Effector memory CD4-positive, alpha-beta T cell (primary cell): Measurements from ENCODE around the gene LURAP1L.

Source experiments
- DNase-seq, 3 donors: peaks; one replicate each; pipeline ENCODE4 v3.0.0-alpha.2; 2020
- H3K27ac ChIP-seq: 2 replicates; pipeline ENCODE4 v1.7.0; 2013; ENCODE audit warnings: mild to moderate bottlenecking, low read length, moderate library complexity; ENCODE audit not compliant: insufficient read depth, poor library complexity, severe bottlenecking
- H3K27me3 ChIP-seq: replicated peaks from 2 replicates; pipeline ENCODE4 v1.7.0; 2013; ENCODE audit warnings: mild to moderate bottlenecking, low read length; ENCODE audit not compliant: insufficient read depth, control insufficient read depth, poor library complexity, severe bottlenecking
- H3K36me3 ChIP-seq: 2 replicates; pipeline ENCODE4 v1.7.0; 2013; ENCODE audit warnings: mild to moderate bottlenecking, low read length, moderate library complexity; ENCODE audit not compliant: control insufficient read depth, insufficient read depth
- H3K4me1 ChIP-seq: 2 replicates; pipeline ENCODE4 v1.7.0; 2013; ENCODE audit warnings: low read length, mild to moderate bottlenecking; ENCODE audit not compliant: control insufficient read depth, insufficient read depth, poor library complexity, severe bottlenecking
- H3K4me3 ChIP-seq: 2 replicates; pipeline ENCODE4 v1.7.0; 2013; ENCODE audit warnings: low read length, low read depth, mild to moderate bottlenecking; ENCODE audit not compliant: insufficient read depth, poor library complexity, severe bottlenecking
- H3K9me3 ChIP-seq: 2 replicates; pipeline ENCODE4 v1.7.0; 2013; ENCODE audit warnings: mild to moderate bottlenecking, low read length, moderate library complexity; ENCODE audit not compliant: control insufficient read depth

The LURAP1L gene

DNA sequence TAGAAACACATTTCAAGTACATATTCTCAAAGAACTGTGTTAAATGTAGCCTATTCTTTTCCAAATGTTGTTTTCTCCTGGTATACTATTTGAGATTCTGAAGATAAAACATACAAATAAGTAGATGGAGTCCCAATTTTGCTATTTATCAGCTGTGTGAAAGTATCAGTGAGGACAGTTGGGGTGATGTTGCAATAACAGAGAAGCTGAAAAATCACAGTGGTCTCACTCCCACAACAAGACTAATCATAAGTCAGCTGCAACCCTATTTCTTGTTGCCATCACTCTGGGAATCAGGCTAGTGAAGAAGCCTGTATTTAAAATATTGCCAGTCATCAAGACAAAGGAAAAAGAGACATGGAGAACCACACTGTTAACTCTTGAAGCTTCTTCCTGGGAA, 25.9 kb upstream of the LURAP1L start:
- Histone ChIP-seq H3K27ac (no peak overlapping the region), H3K4me1 (no peaks in the 10 kb centered on the region), H3K4me3 (no peak overlapping the region), H3K27me3 (no peaks in the 10 kb centered on the region), H3K9me3 (no peaks in the 10 kb centered on the region), H3K36me3 (no peaks in the 10 kb centered on the region)
- DNase-seq: no peak

DNA sequence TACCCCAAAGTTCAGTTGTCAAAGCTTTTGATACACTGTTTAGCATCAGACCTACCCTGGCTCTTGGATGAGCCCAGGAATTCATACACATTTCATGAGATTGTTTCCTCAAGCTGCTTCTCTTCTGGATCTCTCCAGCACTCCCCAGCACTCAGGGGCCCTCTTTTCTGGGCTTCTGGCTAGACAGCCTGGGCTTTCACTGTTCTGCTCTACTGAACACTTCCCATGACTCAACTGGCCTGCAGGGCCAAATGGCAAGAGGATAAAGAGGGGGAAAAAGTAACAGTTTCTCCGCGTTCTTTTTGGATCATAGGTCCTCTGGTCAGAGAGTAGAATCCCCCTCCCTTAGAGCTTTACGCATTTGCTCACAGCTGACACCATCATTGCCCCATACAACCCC, 20.9 kb upstream of the LURAP1L start:
- Histone ChIP-seq H3K36me3 (no peaks in the 10 kb centered on the region), H3K27me3 (no peaks in the 10 kb centered on the region), H3K27ac (no peak overlapping the region), H3K9me3 (no peaks in the 10 kb centered on the region), H3K4me1 (no peaks in the 10 kb centered on the region), H3K4me3 (no peak overlapping the region)
- no peak for DNase-seq

DNA sequence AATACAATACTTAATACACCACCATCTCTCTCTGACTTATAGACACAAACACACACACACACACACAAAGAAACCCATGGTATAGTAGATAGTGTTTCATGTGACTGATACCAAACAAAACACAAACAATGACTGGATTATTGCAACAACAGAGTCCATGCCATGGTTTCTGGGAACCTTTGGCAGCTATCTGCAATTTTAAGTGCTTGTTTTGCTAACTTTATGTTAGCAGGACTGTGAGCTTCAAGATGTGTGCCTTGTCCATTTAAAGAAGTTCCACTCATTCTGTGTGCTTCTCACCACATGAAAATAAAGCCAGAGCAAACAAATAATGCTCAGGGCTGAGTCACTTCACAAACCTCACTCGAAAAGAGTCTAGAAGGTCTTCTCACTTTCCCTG, 15.1 kb upstream of the LURAP1L start:
- no peak for DNase-seq
- no peaks in the 10 kb centered on the region for H3K27me3 ChIP-seq
- no peak overlapping the region for H3K4me3 ChIP-seq
- no peaks in the 10 kb centered on the region for H3K4me1 ChIP-seq
- H3K9me3 ChIP-seq: no peaks in the 10 kb centered on the region
- no peaks in the 10 kb centered on the region for H3K36me3 ChIP-seq
- no peak overlapping the region for H3K27ac ChIP-seq

DNA sequence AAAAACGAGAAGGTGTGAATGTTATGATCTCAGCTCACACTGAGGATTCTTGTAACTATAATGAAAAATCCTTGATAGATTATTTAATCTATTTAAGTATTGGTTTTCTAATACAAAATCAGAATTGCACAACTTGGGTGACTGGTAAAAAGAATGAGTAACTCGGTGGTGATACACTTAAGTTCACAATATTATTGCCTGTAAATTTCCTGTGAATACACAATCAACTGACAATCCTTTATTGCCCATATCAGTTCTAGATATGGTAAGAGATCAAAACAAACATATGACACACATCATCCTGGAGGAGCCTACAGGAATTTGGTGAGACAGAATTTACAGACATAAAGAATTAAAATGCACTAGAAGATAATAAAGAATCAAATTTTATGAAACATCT, 14.1 kb upstream of the LURAP1L start:
- H3K4me3 ChIP-seq: no peak overlapping the region
- no peak overlapping the region for H3K27ac ChIP-seq
- DNase-seq: no peak
- no peaks in the 10 kb centered on the region for H3K9me3 ChIP-seq
- no peaks in the 10 kb centered on the region for H3K36me3 ChIP-seq
- H3K4me1 ChIP-seq: no peaks in the 10 kb centered on the region
- no peaks in the 10 kb centered on the region for H3K27me3 ChIP-seq

DNA sequence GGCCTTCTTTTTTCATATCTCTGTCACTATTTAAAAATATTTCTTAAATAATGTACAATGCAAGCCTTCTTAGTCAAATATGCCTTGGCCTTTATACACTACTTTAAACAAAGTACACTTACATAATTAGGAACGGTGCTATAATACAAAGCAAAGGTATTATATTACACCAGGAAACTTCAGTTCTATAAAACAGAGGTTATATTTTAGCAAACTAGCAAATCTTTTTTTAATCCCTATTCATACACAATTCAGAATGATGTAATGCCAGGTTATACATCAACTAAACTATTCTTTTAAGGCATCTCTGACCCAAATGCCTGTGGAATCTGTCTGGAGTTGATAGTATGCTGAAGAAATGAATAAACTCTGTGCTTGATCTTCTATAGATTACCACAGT, 10.7 kb upstream of the LURAP1L start:
- no peaks in the 10 kb centered on the region for H3K9me3 ChIP-seq

DNA sequence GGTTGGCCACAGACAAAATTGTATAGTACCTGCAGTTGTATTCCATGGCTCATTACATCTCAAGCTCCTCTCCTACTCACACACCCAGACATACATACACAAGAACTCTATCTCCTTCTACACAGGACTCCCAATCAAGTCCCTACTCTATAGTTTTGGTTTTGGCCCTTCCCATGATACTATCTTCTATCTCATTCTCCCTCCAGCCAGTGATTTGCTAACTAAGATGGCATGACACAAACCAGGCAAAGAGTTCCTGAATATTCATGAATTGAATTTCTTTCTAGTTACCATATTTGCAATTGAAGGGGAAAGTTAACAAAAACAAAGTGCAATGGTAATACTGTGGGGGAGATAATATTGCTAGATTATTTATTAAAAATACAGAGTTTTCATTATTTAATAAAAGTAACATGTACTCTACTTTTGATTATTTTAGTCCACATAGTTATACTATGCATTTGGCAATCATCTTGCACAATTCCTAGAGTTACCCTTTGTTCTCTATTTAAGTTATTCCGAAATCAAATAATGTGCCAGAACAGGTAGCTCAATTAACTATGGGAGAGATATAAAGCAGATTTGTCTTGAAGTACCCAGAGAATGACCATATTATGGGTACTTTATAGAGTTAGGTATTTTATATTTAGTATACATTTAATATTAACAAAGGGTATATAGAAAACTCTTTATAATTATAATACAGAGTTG, 9.6 kb upstream of the LURAP1L start:
- H3K4me1 ChIP-seq: no peaks in the 10 kb centered on the region
- no peak overlapping the region for H3K27ac ChIP-seq
- no peaks in the 10 kb centered on the region for H3K9me3 ChIP-seq
- no peak overlapping the region for H3K4me3 ChIP-seq
- no peaks in the 10 kb centered on the region for H3K27me3 ChIP-seq
- H3K36me3 ChIP-seq: no peaks in the 10 kb centered on the region
- DNase-seq: no peak

More for the DNA sequence above, 10.7 kb upstream of the LURAP1L start:
- Histone ChIP-seq H3K4me3 (no peak overlapping the region), H3K36me3 (no peaks in the 10 kb centered on the region), H3K27ac (no peak overlapping the region), H3K27me3 (no peaks in the 10 kb centered on the region), H3K4me1 (no peaks in the 10 kb centered on the region)
- DNase-seq: no peak

DNA sequence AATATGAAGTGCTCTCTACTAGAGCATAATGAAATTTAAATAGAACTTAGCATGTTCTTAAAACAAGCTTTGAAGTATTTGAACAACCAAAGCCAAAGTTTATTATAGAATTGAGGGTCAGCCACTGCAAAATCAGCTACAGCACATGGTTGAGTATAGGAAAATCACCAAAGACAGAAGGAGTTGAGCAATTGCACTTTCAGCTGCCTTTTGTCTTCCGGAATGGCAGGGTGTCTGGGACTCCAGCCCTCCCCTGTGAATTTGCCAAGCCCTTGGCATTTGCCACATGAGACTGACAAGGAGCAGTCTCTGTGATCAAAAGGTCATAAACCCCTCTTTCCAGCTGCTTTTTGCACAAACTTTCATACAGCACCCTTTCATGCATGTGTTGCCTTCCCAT, 8.5 kb upstream of the LURAP1L start:
- no peak overlapping the region for H3K4me3 ChIP-seq
- no peaks in the 10 kb centered on the region for H3K9me3 ChIP-seq

DNA sequence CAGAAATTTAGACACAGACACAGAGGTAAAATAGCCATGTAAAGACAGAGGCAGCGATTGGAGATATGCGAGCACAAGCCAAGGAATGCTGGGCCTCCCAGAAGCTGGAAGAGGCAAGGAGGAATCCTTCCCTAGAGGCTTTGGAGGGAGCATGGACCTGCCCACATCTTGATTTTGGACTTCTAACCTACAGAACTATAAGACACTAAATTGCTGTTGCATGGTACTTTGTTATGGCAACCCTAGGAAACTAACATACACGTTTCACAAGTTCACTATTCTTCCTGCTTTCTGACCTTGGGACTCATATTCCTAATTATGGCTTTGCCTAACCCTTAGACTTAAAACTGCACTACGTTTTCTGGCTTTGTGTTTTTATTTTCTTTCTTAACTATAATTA, 4.6 kb upstream of the LURAP1L start:
- Histone ChIP-seq H3K4me3 (no peak overlapping the region), H3K4me1 (no peaks in the 10 kb centered on the region), H3K27ac (no peak overlapping the region), H3K9me3 (no peaks in the 10 kb centered on the region), H3K36me3 (no peaks in the 10 kb centered on the region), H3K27me3 (no peaks in the 10 kb centered on the region)
- no peak for DNase-seq

More for the DNA sequence above, 8.5 kb upstream of the LURAP1L start:
- Histone ChIP-seq H3K4me1 (no peaks in the 10 kb centered on the region), H3K36me3 (no peaks in the 10 kb centered on the region), H3K27ac (no peak overlapping the region), H3K27me3 (no peaks in the 10 kb centered on the region)
- no peak for DNase-seq

DNA sequence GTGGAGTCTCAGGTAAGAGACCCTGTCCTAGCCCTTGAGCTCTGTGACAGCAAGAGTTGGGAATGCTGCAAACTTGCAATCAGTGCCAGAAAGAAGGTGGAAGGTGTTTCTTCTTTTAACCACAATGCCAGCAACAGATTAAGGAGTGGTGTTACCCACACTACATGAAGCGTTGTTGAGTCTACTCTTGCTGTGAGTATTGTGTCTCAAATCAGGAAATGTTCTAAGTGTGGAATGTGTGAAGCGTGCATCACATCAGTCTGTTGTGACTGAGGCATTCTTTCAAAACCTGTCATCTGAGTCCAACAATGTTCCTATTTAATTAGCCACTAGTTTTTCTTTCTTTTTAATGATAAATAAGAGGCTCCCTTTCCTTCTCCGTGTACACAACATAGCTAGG, 2.9 kb upstream of the LURAP1L start:
- Histone ChIP-seq H3K27ac (no peak overlapping the region), H3K9me3 (no peaks in the 10 kb centered on the region), H3K4me3 (no peak overlapping the region), H3K27me3 (peaks cover 3% of the 10 kb centered on the region), H3K36me3 (no peaks in the 10 kb centered on the region), H3K4me1 (no peaks in the 10 kb centered on the region)
- no peak for DNase-seq

DNA sequence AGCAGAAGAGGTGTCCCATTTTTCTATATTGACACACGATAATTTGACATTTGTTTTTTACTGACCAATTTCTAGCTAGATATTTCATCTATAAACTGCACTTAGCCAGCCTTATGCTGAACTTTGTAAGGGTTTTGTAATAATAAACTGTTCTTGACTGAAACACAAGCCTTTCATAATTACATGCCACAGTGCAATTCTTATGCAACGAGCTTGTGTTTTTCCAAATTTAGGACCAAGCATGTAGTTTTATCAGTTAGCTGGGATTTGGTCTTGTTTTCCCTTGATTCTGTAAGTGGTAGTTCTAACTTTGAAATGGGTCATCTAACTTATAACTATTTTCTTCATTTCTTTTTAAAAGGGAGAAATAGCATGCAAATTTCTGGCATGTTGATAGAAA, 1.3 kb upstream of the LURAP1L start:
- no peak for DNase-seq
- H3K36me3 ChIP-seq: no peaks in the 10 kb centered on the region
- H3K27me3 ChIP-seq: peaks cover 3% of the 10 kb centered on the region
- H3K27ac ChIP-seq: no peak overlapping the region
- H3K9me3 ChIP-seq: no peaks in the 10 kb centered on the region
- H3K4me3 ChIP-seq: no peak overlapping the region
- H3K4me1 ChIP-seq: no peaks in the 10 kb centered on the region
